ENCODE results near the gene C1QTNF9B. TPM values are rescaled to one million over a fixed set of nuclear protein-coding genes. Genes with fewer than 3 reads are reported as not detected.

The C1QTNF9B gene
- total RNA-seq, 1 experiment from 2014 or later: not detected

- Histone ChIP-seq H3K9me3 (no peaks in the 10 kb centered on the region), H3K27me3 (replicated peaks; ENCODE audit: control insufficient read depth, insufficient read depth, low read length) (no peaks in the 10 kb centered on the region), H3K36me3 (ENCODE audit: control insufficient read depth, insufficient read depth, low read length) (0 out of 2 replicates have a peak, but pooled peaks cover 1% of the 10 kb centered on the region), H3K4me3 (ENCODE audit: low read depth, low read length) (no peak overlapping the region), H3K4me1 (0 out of 2 replicates have a peak, but pooled peaks cover 6% of the 10 kb centered on the region)
- TF ChIP-seq CTCF (IDR thresholded peaks at IDR 0.05; ENCODE audit: insufficient read depth in 1 of 2, low read depth in 1 of 2, low read length in 1 of 2, severe bottlenecking in 1 of 2, unreplicated experiment in 1 of 2): no peak
- Mint-ChIP-seq H3K27ac (ENCODE audit: unreplicated experiment) (no peak overlapping the region), H3K4me1 (ENCODE audit: low read depth, unreplicated experiment) (peaks cover 13% of the 10 kb centered on the region), H3K9me3 (ENCODE audit: unreplicated experiment) (no peaks in the 10 kb centered on the region), H3K36me3 (ENCODE audit: insufficient read depth, unreplicated experiment) (peaks cover 4% of the 10 kb centered on the region), H3K4me3 (ENCODE audit: unreplicated experiment) (no peak overlapping the region), H3K27me3 (ENCODE audit: insufficient read depth, unreplicated experiment) (no peaks in the 10 kb centered on the region)
- no peak for DNase-seq
- CTCF ChIA-PET: no interaction called here
- no TSS peak for BruUV-seq (replicated peaks)
- intact Hi-C loops (cut with micrococcal nuclease; ENCODE audit: unreplicated experiment): no loop called here
- POLR2A ChIA-PET: no interaction called here
These were observed 54.9 kb downstream of the C1QTNF9B start for GRCh38 chr13:23842406-23842805.

Other genes starting within 250 kb of the C1QTNF9B start
- gene MIPEP, start 8.1 kb downstream of the C1QTNF9B start, total RNA-seq (2022): 40.6 and 40.8 TPM in 2 replicates

All from Caco-2 (cell line).